Stimulated activated CD4-positive, alpha-beta T cell treated with anti-CD3 and anti-CD28 coated beads, TNF-alpha, amount 100 ng/mL, for 1 hour (primary cell): Measurements from ENCODE around the gene RNF181.
"Not testable (repeated sequence)": the region's sequence is repeated elsewhere in the genome, so short reads cannot be mapped to it uniquely, and the experiment has no call there.

Source experiments
- DNase-seq, 3 donors: peaks; one replicate each; pipeline ENCODE4 v3.0.0-alpha.2; 2020; ENCODE audit warnings: low read depth in 3 of 3, low spot score in 1 of 3

Gene RNF181

GRCh38 chr2:85596026-85596333 is 435 bp downstream of the RNF181 start:
- DNase-seq, result no peak

- no peak for DNase-seq
Measured at GRCh38 chr2:85596486-85597143, 1.1 kb downstream of the RNF181 start.

GRCh38 chr2:85597241-85597640 is 1.7 kb downstream of the RNF181 start:
- DNase-seq, result no peak

GRCh38 chr2:85598594-85599340 is 3.2 kb downstream of the RNF181 start:
- no peak for DNase-seq

GRCh38 chr2:85599468-85600234 is 4.1 kb downstream of the RNF181 start:
- DNase-seq, result no peak

- DNase-seq, result no peak
Measured at GRCh38 chr2:85600235-85600575, 4.7 kb downstream of the RNF181 start.

GRCh38 chr2:85600951-85601770 is 5.6 kb downstream of the RNF181 start:
- no peak for DNase-seq

- DNase-seq, result no peak
Measured at GRCh38 chr2:85601771-85602475, 6.4 kb downstream of the RNF181 start.

GRCh38 chr2:85602476-85603234 is 7.1 kb downstream of the RNF181 start, which contains the start of gene TMEM150A:
Gene TMEM150A (minus strand): TSS chr2:85602698. CDS start chr2:85601948, 750 bp downstream.
- peak; percentile 56 to 85 (median 73) for DNase-seq

- DNase-seq, result not testable (repeated sequence)
Measured at GRCh38 chr2:85604133-85604444, 8.5 kb downstream of the RNF181 start.

- DNase-seq, result no peak
Measured at GRCh38 chr2:85604568-85605339, 9.2 kb downstream of the RNF181 start.

- DNase-seq, result no peak
Measured at GRCh38 chr2:85605406-85606115, 10.0 kb downstream of the RNF181 start.

- no peak for DNase-seq
Measured at GRCh38 chr2:85606116-85606455, 10.5 kb downstream of the RNF181 start.

GRCh38 chr2:85607268-85608215 is 12.0 kb downstream of the RNF181 start:
- no peak for DNase-seq

- no peak for DNase-seq
Measured at GRCh38 chr2:85611217-85611704, 15.7 kb downstream of the RNF181 start.

- peak; percentile 55 to 74 (median 57) for DNase-seq
Measured at GRCh38 chr2:85611705-85612587, 16.4 kb downstream of the RNF181 start, which contains the start of gene C2orf68. Gene C2orf68 (minus strand): TSS chr2:85612066. CDS start chr2:85611984, 82 bp downstream.
